Central memory CD8-positive, alpha-beta T cell (primary cell): Measurements from ENCODE around the gene HIRIP3.
"Not testable (repeated sequence)": the region's sequence is repeated elsewhere in the genome, so short reads cannot be mapped to it uniquely, and the experiment has no call there.

Experiments used
- ATAC-seq: fragments of 150-1000 bp; cut with Tn5 transposase; replicated peaks from 2 replicates; pipeline ENCODE4 v1.10.0; 2022; ENCODE audit warnings: mild to moderate bottlenecking, moderate FRiP score, moderate number of reproducible peaks; ENCODE audit not compliant: poor library complexity, severe bottlenecking; ENCODE audit errors: extremely low read depth
- DNase-seq, 2 donors: peaks; one replicate each; pipeline ENCODE4 v3.0.0; 2021; ENCODE audit warnings: low spot score in 2 of 2
- H3K27ac Mint-ChIP-seq: one replicate; pipeline ENCODE4 v1.8.0; 2022; ENCODE audit warnings: low read depth, mild to moderate bottlenecking, moderate library complexity, mixed read lengths
- H3K27me3 Mint-ChIP-seq: one replicate; pipeline ENCODE4 v1.8.0; 2022; ENCODE audit warnings: mixed read lengths
- H3K36me3 Mint-ChIP-seq: one replicate; pipeline ENCODE4 v1.8.0; 2022; ENCODE audit warnings: mild to moderate bottlenecking, moderate library complexity, mixed read lengths; ENCODE audit not compliant: insufficient read depth
- H3K4me1 Mint-ChIP-seq: one replicate; pipeline ENCODE4 v1.8.0; 2022; ENCODE audit warnings: mixed read lengths
- H3K4me3 Mint-ChIP-seq: one replicate; pipeline ENCODE4 v1.8.0; 2022; ENCODE audit warnings: mild to moderate bottlenecking, moderate library complexity, mixed read lengths
- H3K9me3 Mint-ChIP-seq: one replicate; pipeline ENCODE4 v1.8.0; 2022; ENCODE audit warnings: mixed read lengths

The HIRIP3 gene

GRCh38 chr16:29968205-29968604 lies 27.2 kb downstream of the HIRIP3 start:
- H3K27me3 Mint-ChIP-seq = no peaks in the 10 kb centered on the region
- no peak overlapping the region for H3K27ac Mint-ChIP-seq
- DNase-seq (no peak), ATAC-seq (no peak)
- H3K9me3 Mint-ChIP-seq = no peaks in the 10 kb centered on the region
- H3K36me3 Mint-ChIP-seq = peaks cover 11% of the 10 kb centered on the region
- peaks cover 6% of the 10 kb centered on the region for H3K4me1 Mint-ChIP-seq
- H3K4me3 Mint-ChIP-seq = no peak overlapping the region

- ATAC-seq (no peak), DNase-seq (no peak)
- Mint-ChIP-seq H3K27ac (peak overlapping the region; percentile 91), H3K36me3 (peaks cover 9% of the 10 kb centered on the region), H3K4me1 (peaks cover 16% of the 10 kb centered on the region), H3K9me3 (no peaks in the 10 kb centered on the region), H3K27me3 (no peaks in the 10 kb centered on the region), H3K4me3 (peak overlapping the region; percentile 89)
Observed at GRCh38 chr16:29963021-29963743, 32.2 kb downstream of the HIRIP3 start.

GRCh38 chr16:29962344-29962994 lies 32.9 kb downstream of the HIRIP3 start:
- H3K27me3 Mint-ChIP-seq = no peaks in the 10 kb centered on the region

GRCh38 chr16:29961479-29962343 lies 33.7 kb downstream of the HIRIP3 start, which contains the start of gene TMEM219:
TMEM219 (plus strand) TSS chr16:29962079; CDS start chr16:29963144, 1,065 bp downstream.
- ATAC-seq (peak; percentile 90), DNase-seq (peak; percentile 93)
- no peaks in the 10 kb centered on the region for H3K9me3 Mint-ChIP-seq
- peak within 1 kb of the TSS; percentile 89 for H3K4me3 Mint-ChIP-seq
- no peaks in the 10 kb centered on the region for H3K27me3 Mint-ChIP-seq
- peak within 1 kb of the TSS; percentile 91 for H3K27ac Mint-ChIP-seq
- peaks cover 9% of the 10 kb centered on the region for H3K36me3 Mint-ChIP-seq
- H3K4me1 Mint-ChIP-seq = peaks cover 16% of the 10 kb centered on the region

More at GRCh38 chr16:29962344-29962994, 32.9 kb downstream of the HIRIP3 start:
- peaks cover 16% of the 10 kb centered on the region for H3K4me1 Mint-ChIP-seq
- peak overlapping the region; percentile 89 for H3K4me3 Mint-ChIP-seq
- peak overlapping the region; percentile 91 for H3K27ac Mint-ChIP-seq
- no peaks in the 10 kb centered on the region for H3K9me3 Mint-ChIP-seq
- H3K36me3 Mint-ChIP-seq = peaks cover 9% of the 10 kb centered on the region
- DNase-seq = no peak
- no peak for ATAC-seq

GRCh38 chr16:29961127-29961478 lies 34.3 kb downstream of the HIRIP3 start:
- ATAC-seq = no peak
- peaks cover 9% of the 10 kb centered on the region for H3K36me3 Mint-ChIP-seq
- H3K9me3 Mint-ChIP-seq = no peaks in the 10 kb centered on the region
- peaks cover 16% of the 10 kb centered on the region for H3K4me1 Mint-ChIP-seq
- peak overlapping the region; percentile 91 for H3K27ac Mint-ChIP-seq
- DNase-seq = no peak
- no peaks in the 10 kb centered on the region for H3K27me3 Mint-ChIP-seq
- H3K4me3 Mint-ChIP-seq = peak overlapping the region; percentile 89

GRCh38 chr16:29959821-29960220 lies 35.6 kb downstream of the HIRIP3 start:
- not testable (repeated sequence) for H3K27me3 Mint-ChIP-seq, DNase-seq, H3K9me3 Mint-ChIP-seq, H3K36me3 Mint-ChIP-seq, H3K4me3 Mint-ChIP-seq, H3K27ac Mint-ChIP-seq, ATAC-seq
- H3K4me1 Mint-ChIP-seq = peaks cover 16% of the 10 kb centered on the region

GRCh38 chr16:29959293-29959692 lies 36.1 kb downstream of the HIRIP3 start:
- ATAC-seq (no peak), DNase-seq (no peak)
- Mint-ChIP-seq H3K36me3 (peaks cover 9% of the 10 kb centered on the region), H3K4me1 (peaks cover 16% of the 10 kb centered on the region), H3K4me3 (no peak overlapping the region), H3K27me3 (no peaks in the 10 kb centered on the region), H3K27ac (no peak overlapping the region), H3K9me3 (no peaks in the 10 kb centered on the region)

GRCh38 chr16:29958756-29959155 lies 36.7 kb downstream of the HIRIP3 start:
- H3K4me3 Mint-ChIP-seq = no peak overlapping the region
- H3K27me3 Mint-ChIP-seq = no peaks in the 10 kb centered on the region
- no peak overlapping the region for H3K27ac Mint-ChIP-seq
- H3K9me3 Mint-ChIP-seq = no peaks in the 10 kb centered on the region
- peaks cover 16% of the 10 kb centered on the region for H3K4me1 Mint-ChIP-seq
- peaks cover 7% of the 10 kb centered on the region for H3K36me3 Mint-ChIP-seq
- no peak for DNase-seq
- no peak for ATAC-seq

- no peaks in the 10 kb centered on the region for H3K9me3 Mint-ChIP-seq
- H3K4me1 Mint-ChIP-seq = no peaks in the 10 kb centered on the region
- no peak for ATAC-seq
- DNase-seq = no peak
- no peak overlapping the region for H3K27ac Mint-ChIP-seq
- no peak overlapping the region for H3K4me3 Mint-ChIP-seq
- no peaks in the 10 kb centered on the region for H3K36me3 Mint-ChIP-seq
- H3K27me3 Mint-ChIP-seq = peaks cover 13% of the 10 kb centered on the region
Observed at GRCh38 chr16:29951625-29952365, 43.6 kb downstream of the HIRIP3 start.

- H3K27ac Mint-ChIP-seq = no peak overlapping the region
- H3K4me3 Mint-ChIP-seq = no peak overlapping the region
- DNase-seq (no peak), ATAC-seq (no peak)
- H3K9me3 Mint-ChIP-seq = no peaks in the 10 kb centered on the region
- H3K36me3 Mint-ChIP-seq = no peaks in the 10 kb centered on the region
- peaks cover 13% of the 10 kb centered on the region for H3K27me3 Mint-ChIP-seq
- H3K4me1 Mint-ChIP-seq = no peaks in the 10 kb centered on the region
Observed at GRCh38 chr16:29950806-29951461, 44.5 kb downstream of the HIRIP3 start.

- H3K9me3 Mint-ChIP-seq = no peaks in the 10 kb centered on the region
- peaks cover 13% of the 10 kb centered on the region for H3K27me3 Mint-ChIP-seq
- DNase-seq (no peak), ATAC-seq (no peak)
- H3K27ac Mint-ChIP-seq = no peak overlapping the region
- H3K4me3 Mint-ChIP-seq = no peak overlapping the region
- no peaks in the 10 kb centered on the region for H3K36me3 Mint-ChIP-seq
- no peaks in the 10 kb centered on the region for H3K4me1 Mint-ChIP-seq
Observed at GRCh38 chr16:29947897-29948296, 47.5 kb downstream of the HIRIP3 start.
